ENCODE measurements around the gene RUNDC3A.
"Not testable (repeated sequence)": the region's sequence is repeated elsewhere in the genome, so short reads cannot be mapped to it uniquely, and the experiment has no call there.

RUNDC3A gene

DNA sequence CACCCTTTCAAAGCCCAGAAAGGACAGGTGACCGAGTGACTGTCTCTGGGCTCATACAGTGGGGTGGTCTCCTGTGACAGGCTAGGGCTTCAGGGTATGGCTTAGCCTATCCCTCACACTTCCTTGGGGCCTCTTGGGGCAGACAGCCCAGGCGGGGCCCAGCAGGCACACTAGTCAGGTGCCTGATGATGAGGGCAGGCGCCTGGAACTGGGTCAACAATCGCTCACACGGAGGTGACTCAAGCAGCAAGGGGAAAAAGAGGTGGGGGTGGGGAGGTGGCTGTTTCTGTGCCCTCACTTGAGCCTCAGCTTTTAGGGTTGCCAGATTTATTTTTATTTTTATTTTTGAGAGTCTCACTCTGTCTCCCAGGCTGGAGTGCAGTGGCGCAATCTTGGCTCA lies 30.3 kb downstream of the RUNDC3A start (continued):
- TF ChIP-seq, protein P1, sequence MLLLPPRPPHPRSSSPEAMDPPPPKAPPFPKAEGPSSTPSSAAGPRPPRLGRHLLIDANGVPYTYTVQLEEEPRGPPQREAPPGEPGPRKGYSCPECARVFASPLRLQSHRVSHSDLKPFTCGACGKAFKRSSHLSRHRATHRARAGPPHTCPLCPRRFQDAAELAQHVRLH (tag by site-specific recombination; IDR thresholded peaks at IDR 0.05), result no peak
- no peak for TF ChIP-seq ZNF610 (tag by site-specific recombination; IDR thresholded peaks at IDR 0.05; ENCODE audit: borderline replicate concordance)

GRCh38 chr17:44340553-44340952 lies 32.2 kb downstream of the RUNDC3A start:
- not testable (repeated sequence) for H3K27ac ChIP-seq (ENCODE audit: extremely low read depth, low read depth, low read length); H3K4me1 ChIP-seq (ENCODE audit: control insufficient read depth, insufficient read depth, low read length); H3K9me3 ChIP-seq (ENCODE audit: control insufficient read depth, insufficient read depth, low read depth, low read length); H3K4me3 ChIP-seq (ENCODE audit: low read depth, low read length); H3K36me3 ChIP-seq (ENCODE audit: control insufficient read depth in 2 of 2, insufficient read depth in 1 of 2, low read length in 2 of 2)
- POLR2A ChIA-PET, result interaction anchor here (0.5 kb wide), 1 partner anchor 9 kb away, joined by 7 read pairs; no protein-coding TSS in a partner anchor
- CTCF ChIA-PET, result interaction anchor here (0.6 to 2.5 kb wide), 5 partner anchors 9 to 137 kb away, joined by 3 to 22 read pairs (median 3); no protein-coding TSS in a partner anchor

DNA sequence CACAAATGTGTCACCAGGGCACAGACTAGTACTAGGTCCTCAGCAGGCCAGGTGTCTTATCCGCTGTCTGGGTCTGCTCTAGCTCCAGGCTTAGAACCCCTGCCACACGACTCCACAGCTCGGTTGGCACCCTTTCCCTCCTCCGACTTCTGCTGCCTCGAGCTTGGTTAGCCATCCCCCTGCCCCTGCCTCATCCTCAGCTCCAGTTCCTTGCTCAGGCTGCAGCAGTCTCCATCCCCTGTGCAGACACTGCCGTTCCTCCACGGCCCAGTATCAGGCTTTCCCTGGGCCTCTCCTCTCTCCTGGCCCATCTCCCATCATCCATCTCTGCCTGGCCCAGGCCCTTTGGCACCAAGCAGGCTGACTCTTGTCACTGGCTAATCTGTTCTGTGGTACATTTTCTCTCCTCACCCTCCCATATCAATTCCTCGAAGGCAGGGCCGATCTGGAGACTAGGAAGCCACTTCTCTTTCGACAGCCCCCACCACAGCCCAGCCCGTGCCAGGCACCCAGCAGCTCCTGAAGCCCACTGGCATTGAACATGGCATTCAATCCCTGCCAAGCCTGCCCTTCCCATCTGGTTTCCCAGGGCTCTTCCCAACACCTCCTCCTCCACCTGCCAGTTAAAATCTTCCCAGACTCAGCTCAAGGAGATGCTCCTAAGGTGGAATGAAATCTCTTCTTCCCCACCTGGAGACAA lies 35.3 kb downstream of the RUNDC3A start:
- Histone ChIP-seq H3K36me3 (ENCODE audit: control insufficient read depth in 2 of 2, insufficient read depth in 1 of 2, low read length in 2 of 2) (peaks cover 0 to 4% of the 10 kb centered on the region in 2 experiments; a peak in 1 of 3 replicates), H3K4me3 (ENCODE audit: low read depth, low read length) (no peak overlapping the region), H3K4me1 (ENCODE audit: control insufficient read depth, insufficient read depth, low read length) (no peaks in the 10 kb centered on the region), H3K9me3 (ENCODE audit: control insufficient read depth, insufficient read depth, low read depth, low read length) (no peaks in the 10 kb centered on the region), H3K27ac (ENCODE audit: extremely low read depth, low read depth, low read length) (no peak overlapping the region)
- CTCF ChIA-PET, result interaction anchor here (3.1 to 3.3 kb wide), 2 partner anchors 13 to 132 kb away, joined by 13 to 27 read pairs; no protein-coding TSS in a partner anchor
- POLR2A ChIA-PET, result interaction anchor here (1.0 to 2.5 kb wide), 5 partner anchors 18 to 159 kb away, joined by 4 to 23 read pairs (median 5); partner anchors contain the start of genes FAM171A2, GPATCH8 and TMUB2
- TF ChIP-seq ZNF10 (tag by site-specific recombination; IDR thresholded peaks at IDR 0.05) (no peak), ZNF747 (tag by site-specific recombination; IDR thresholded peaks at IDR 0.05) (no peak), ZNF248 (tag by site-specific recombination; IDR thresholded peaks at IDR 0.05) (no peak), ZXDB (tag by site-specific recombination; IDR thresholded peaks at IDR 0.05) (no peak), ZNF146 (tag by site-specific recombination; IDR thresholded peaks at IDR 0.05) (no peak), ZSCAN23 (tag by site-specific recombination; IDR thresholded peaks at IDR 0.05) (no peak), ZNF335 (tag by site-specific recombination; conservative IDR thresholded peaks at IDR 0.05) (no peak), ZNF510 (tag by site-specific recombination; IDR thresholded peaks at IDR 0.05; ENCODE audit: insufficient replicate concordance) (no peak), ZNF416 (tag by site-specific recombination; IDR thresholded peaks at IDR 0.05) (no peak), GLI2 (tag by site-specific recombination; IDR thresholded peaks at IDR 0.05; ENCODE audit: borderline replicate concordance, low read depth) (no peak), ZNF350 (tag by site-specific recombination; IDR thresholded peaks at IDR 0.05) (no peak), ZNF473 (tag by site-specific recombination; IDR thresholded peaks at IDR 0.05) (no peak), ZNF221 (tag by site-specific recombination; IDR thresholded peaks at IDR 0.05; ENCODE audit: borderline replicate concordance) (no peak)
- TF ChIP-seq, protein P2, sequence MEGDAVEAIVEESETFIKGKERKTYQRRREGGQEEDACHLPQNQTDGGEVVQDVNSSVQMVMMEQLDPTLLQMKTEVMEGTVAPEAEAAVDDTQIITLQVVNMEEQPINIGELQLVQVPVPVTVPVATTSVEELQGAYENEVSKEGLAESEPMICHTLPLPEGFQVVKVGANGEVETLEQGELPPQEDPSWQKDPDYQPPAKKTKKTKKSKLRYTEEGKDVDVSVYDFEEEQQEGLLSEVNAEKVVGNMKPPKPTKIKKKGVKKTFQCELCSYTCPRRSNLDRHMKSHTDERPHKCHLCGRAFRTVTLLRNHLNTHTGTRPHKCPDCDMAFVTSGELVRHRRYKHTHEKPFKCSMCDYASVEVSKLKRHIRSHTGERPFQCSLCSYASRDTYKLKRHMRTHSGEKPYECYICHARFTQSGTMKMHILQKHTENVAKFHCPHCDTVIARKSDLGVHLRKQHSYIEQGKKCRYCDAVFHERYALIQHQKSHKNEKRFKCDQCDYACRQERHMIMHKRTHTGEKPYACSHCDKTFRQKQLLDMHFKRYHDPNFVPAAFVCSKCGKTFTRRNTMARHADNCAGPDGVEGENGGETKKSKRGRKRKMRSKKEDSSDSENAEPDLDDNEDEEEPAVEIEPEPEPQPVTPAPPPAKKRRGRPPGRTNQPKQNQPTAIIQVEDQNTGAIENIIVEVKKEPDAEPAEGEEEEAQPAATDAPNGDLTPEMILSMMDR (tag by site-specific recombination; IDR thresholded peaks at IDR 0.05), result no peak

DNA sequence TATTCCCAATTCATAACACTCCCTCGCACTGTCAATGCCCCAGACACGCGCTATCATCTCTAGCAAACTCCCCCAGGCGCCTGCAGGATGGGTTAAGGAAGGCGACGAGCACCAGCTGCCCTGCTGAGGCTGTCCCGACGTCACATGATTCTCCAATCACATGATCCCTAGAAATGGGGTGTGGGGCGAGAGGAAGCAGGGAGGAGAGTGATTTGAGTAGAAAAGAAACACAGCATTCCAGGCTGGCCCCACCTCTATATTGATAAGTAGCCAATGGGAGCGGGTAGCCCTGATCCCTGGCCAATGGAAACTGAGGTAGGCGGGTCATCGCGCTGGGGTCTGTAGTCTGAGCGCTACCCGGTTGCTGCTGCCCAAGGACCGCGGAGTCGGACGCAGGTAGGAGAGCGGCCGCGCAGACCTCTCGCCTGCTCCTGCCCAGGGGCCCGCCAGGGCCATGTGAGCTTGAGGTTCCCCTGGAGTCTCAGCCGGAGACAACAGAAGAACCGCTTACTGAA lies 36.6 kb downstream of the RUNDC3A start, which contains the start of gene GRN:
TSS of gene GRN (plus strand) at position 364 of the 515 bp plus-strand sequence. CDS start 3,863 bp downstream, outside the sequence.
- CTCF ChIA-PET, result interaction anchor here (0.6 to 3.3 kb wide), 24 partner anchors 9 to 714 kb away, joined by 3 to 27 read pairs (median 4); partner anchors contain the start of genes FAM171A2, G6PC3 and SLC25A39
- POLR2A ChIA-PET, result interaction anchor here (0.5 to 2.5 kb wide), 20 partner anchors 10 to 221 kb away, joined by 3 to 23 read pairs (median 4); partner anchors contain the start of genes FAM171A2, FZD2, GPATCH8 and HDAC5
- H3K36me3 ChIP-seq (ENCODE audit: control insufficient read depth in 2 of 2, insufficient read depth in 1 of 2, low read length in 2 of 2), result peaks cover 0 to 15% of the 10 kb centered on the region in 2 experiments; a peak in 1 of 3 replicates
- H3K4me3 ChIP-seq (ENCODE audit: low read depth, low read length), result peak within 1 kb of the TSS; percentile 82
- H3K4me1 ChIP-seq (ENCODE audit: control insufficient read depth, insufficient read depth, low read length), result no peaks in the 10 kb centered on the region
- H3K27ac ChIP-seq (ENCODE audit: extremely low read depth, low read depth, low read length), result peak within 1 kb of the TSS; percentile 40; the same call in 1 of the 2 replicates
- no peaks in the 10 kb centered on the region for H3K9me3 ChIP-seq (ENCODE audit: control insufficient read depth, insufficient read depth, low read depth, low read length)
- TF ChIP-seq ZNF341 (tag by site-specific recombination; IDR thresholded peaks at IDR 0.05; ENCODE audit: low read depth), result peak; percentile 97
- TF ChIP-seq ZNF768 (tag by site-specific recombination; IDR thresholded peaks at IDR 0.05), result no peak; the same call in 1 of the 2 replicates
- no peak for TF ChIP-seq ZNF121 (tag by site-specific recombination; IDR thresholded peaks at IDR 0.05)
- no peak for TF ChIP-seq ZNF184 (tag by site-specific recombination; IDR thresholded peaks at IDR 0.05)
- TF ChIP-seq, protein P3, sequence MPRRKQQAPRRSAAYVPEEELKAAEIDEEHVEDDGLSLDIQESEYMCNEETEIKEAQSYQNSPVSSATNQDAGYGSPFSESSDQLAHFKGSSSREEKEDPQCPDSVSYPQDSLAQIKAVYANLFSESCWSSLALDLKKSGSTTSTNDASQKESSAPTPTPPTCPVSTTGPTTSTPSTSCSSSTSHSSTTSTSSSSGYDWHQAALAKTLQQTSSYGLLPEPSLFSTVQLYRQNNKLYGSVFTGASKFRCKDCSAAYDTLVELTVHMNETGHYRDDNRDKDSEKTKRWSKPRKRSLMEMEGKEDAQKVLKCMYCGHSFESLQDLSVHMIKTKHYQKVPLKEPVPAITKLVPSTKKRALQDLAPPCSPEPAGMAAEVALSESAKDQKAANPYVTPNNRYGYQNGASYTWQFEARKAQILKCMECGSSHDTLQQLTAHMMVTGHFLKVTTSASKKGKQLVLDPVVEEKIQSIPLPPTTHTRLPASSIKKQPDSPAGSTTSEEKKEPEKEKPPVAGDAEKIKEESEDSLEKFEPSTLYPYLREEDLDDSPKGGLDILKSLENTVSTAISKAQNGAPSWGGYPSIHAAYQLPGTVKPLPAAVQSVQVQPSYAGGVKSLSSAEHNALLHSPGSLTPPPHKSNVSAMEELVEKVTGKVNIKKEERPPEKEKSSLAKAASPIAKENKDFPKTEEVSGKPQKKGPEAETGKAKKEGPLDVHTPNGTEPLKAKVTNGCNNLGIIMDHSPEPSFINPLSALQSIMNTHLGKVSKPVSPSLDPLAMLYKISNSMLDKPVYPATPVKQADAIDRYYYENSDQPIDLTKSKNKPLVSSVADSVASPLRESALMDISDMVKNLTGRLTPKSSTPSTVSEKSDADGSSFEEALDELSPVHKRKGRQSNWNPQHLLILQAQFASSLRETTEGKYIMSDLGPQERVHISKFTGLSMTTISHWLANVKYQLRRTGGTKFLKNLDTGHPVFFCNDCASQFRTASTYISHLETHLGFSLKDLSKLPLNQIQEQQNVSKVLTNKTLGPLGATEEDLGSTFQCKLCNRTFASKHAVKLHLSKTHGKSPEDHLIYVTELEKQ (tag by site-specific recombination; IDR thresholded peaks at IDR 0.05; ENCODE audit: borderline replicate concordance), result no peak
- TF ChIP-seq ZNF530 (tag by site-specific recombination; IDR thresholded peaks at IDR 0.05; ENCODE audit: low read depth), result no peak
- no peak for TF ChIP-seq TRIM28 (IDR thresholded peaks at IDR 0.05; ENCODE audit: borderline replicate concordance, low read length)
